ENCODE measurements around the gene TRAPPC2L.

The TRAPPC2L gene

DNA sequence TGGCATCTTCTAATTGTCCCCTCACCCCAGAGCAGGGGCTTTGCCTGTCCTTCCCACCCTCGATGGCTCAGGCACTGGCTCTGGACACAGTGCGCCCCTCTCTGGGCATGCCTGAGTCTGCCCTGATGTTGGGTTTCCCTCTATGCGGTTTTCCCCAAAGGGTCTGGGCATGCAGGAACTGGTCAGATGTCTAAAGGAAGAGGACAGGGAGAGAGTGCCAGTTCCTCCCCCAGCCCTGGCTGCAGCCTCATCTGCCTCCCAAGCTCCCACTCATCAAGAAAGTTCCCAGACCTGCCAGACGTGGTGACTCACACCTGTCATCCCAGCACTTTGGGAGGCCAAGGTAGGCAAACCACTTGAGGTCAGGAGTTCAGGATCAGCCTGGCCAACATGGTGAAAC, 50.8 kb downstream of the TRAPPC2L start:
- FAIRE-seq (peak; percentile 5), DNase-seq (ENCODE audit: low spot score) (peak; percentile 70)

DNA sequence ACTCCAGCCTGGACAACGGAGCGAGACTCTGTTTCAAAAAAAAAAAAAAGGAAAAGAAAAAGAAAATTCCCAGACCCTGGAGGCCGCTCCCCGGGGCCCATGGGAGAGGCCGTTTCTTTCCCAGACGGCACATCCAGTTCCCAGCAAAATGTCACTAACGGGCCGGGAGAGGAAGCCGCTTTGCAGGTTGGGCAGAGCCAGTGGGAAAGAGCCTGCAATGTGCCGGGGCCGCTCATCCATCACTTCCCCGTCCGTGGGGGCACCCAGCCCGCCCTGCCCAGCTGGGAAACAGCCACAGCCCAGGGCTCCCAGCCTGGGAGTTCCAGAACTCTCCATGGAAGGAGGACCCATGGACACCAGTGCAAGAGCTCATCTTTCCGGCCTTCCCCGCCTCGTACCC, 51.4 kb downstream of the TRAPPC2L start:
- no peak for FAIRE-seq
- DNase-seq (ENCODE audit: low spot score): no peak

DNA sequence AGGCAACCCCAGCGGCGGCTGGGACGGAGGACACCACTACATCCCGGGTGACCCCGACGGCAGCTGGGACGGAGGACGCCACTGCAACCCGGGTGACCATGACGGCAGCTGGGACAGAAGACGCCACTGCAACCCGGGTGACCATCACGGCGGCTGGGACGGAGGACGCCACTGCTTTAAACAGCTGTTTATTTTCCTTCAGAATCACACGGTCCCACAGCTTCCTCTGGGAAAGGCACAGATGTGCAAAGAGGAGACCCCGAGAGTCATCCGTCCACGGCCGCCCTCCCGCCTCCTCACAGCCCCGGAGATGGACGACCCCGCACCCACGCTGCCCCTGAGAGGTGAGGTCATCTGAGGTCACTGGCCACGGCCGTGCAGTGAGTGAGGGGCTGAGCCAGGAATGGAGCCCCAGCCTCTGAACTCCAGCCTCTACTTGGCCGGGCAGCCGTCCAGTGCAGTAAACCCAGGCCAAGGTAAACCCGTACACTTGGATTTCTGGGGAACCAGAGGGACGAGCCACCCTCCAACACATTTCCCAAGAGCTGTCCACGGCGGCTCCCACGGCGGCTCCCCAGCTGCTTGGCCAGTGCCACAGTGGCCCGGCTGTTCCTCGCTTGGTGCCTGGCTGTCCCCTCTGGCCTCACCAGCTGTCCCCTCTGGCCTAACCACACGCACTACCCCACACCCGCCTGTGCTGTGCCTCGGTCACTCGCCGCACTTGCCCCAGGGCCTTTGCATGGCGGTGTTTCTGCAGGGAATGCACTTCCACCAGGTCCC, 52.7 kb downstream of the TRAPPC2L start:
- FAIRE-seq: no peak

DNA sequence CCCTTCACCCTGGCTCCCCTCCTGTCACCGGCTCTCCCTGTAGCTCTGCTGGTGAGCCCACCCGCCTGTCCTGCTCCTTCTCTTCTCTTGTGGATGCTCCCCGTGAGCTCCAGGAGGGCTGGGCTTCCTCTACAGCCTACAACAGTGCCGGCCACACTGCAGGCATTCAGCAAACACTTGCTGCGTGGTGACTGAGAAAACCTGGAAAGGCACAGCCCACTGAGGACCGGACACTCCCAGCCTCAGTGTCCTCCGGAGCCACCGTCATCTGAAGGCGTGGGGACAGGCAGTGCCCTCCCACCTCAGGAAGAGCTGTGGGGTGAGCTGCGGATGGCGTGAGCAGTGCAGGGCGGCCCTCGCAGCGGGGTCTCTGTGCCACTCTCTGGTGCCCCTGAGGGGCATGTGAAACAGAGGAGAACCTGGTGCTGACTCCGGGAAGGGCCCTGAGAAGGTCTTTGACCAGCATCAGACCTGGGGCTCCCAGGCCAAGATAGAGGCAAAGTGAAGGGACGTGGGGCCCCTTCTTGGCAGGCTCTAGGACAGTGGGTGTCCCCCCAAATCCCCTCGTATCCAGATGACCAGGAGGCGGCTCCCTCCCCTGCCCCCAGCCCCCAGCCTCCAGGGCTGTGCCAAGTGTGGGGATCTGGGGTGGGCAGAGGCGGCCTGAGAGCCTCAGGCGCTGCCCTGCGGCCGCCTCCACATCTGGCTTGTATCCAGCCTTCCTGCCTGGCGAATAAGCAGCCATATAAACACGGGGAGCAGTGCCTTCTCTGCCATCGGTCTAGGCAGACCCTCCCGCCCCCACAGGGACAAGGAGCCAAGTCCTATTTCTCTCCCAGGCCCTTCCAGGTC, 53.6 kb downstream of the TRAPPC2L start:
- FAIRE-seq: no peak
- peak; percentile 21 for DNase-seq (ENCODE audit: low spot score)

More for the DNA sequence above, 52.7 kb downstream of the TRAPPC2L start:
- no peak for DNase-seq (ENCODE audit: low spot score)

DNA sequence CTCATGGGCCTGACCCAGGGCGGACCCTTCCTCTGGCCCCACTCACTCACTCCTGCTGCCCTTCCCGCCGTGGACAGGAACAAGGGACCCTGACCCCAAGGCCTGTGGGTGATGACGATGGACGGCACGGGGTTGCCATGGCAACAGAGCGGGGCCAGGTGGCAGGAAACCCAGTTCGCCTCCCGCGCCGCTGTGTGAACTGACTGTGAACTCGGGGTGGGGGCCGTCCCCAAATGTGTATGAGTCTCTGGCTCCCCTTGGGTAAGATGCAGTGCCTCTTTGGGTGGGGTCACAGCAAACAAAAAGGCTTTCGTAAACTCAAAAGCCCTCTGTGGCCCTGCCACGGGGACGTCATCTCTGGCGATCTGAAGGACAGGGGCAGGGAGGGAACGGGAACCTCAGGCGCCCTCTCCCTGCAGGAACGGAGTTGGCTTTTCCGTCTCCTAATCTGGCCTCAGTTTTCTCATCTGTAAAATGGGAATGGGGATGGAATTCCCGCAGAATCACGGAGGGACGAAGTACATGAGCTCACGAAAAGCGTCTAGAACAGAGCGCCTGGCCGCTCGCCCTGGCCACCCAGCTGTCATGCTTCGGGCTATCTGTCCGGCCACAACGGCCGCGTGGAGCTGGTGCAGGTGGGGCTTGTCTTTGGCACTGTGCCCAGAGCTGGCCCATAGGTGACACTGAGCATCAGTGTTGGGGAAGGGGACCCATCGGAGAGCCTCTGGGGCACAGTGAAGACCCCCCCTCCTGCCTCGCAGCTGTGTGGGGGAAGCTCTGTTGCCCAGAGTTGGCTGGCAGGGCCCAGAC, 54.4 kb downstream of the TRAPPC2L start:
- FAIRE-seq (peak; percentile 17), DNase-seq (ENCODE audit: low spot score) (no peak)

DNA sequence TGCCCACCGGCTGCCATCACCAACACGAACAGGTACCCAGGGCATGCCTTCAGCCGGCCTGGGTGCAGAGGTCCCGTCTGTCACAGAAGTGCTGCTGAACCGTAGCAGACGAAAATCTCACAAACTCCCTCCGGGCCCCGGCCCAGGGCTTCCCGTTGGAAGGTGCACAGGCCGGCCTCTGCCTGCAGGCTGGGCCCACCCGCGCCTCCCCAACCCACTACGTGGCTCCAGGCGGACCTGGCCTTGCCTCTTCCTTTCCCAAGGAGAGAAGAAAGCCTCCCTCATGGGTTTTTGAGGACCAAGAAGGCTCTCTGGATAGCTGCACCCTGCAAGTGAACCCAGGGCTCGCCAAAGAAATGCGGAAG, 55.0 kb downstream of the TRAPPC2L start:
- no peak for FAIRE-seq
- no peak for DNase-seq (ENCODE audit: low spot score)

Measured in urothelium cell line (cell line).